Activated T-cell treated with anti-CD3 and anti-CD28 coated beads for 48 hours (primary cell): ENCODE measurements around the gene LRRC15.
A peak's percentile ranks its signal among the peaks of the same experiment; 100 is the strongest.

ENCODE experiments used
- DNase-seq: peaks from one replicate; pipeline ENCODE4 v3.0.0-alpha.2; 2020; ENCODE audit warnings: low read depth

LRRC15 gene

DNA sequence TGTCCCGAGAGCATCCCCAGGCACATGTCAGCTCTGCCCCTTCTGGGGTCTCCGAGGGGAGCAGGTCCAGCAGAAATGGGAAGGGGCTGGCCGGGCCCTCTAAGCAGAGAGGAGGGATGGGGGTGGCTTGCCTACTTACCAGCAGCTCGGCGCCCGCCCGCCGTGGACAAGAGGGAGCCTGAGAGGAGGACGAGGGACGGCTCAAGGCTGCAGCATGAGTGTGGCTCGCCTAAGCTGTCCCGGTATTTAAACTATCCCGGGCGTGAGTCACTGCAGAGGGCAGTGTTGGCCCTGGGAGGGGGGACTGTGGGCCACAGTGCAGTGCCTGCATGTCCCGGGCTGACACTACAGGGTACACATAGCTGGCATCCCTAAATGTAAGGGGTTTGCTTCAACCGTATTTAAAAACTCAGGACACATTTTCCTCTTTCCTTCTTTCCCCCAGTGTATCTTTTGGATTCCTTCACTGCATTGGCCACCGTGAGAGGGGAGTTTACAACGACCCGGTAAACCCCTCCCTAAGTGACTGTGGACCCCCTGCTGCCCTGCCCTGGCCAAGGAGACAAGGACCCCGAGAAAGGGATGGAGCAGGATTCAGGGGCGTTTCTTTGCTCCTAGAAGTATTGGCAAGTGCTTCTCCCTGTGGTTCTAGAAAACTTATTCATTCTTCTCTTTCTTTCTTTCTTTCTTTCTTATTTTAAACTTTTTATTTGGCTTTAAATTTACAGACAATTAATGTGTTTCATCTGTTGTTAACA, at the start of gene LRRC15:
TSS of gene LRRC15 (minus strand) at position 222 of the 758 bp plus-strand sequence. CDS start 8,700 bp downstream, outside the sequence.
- no peak for DNase-seq

DNA sequence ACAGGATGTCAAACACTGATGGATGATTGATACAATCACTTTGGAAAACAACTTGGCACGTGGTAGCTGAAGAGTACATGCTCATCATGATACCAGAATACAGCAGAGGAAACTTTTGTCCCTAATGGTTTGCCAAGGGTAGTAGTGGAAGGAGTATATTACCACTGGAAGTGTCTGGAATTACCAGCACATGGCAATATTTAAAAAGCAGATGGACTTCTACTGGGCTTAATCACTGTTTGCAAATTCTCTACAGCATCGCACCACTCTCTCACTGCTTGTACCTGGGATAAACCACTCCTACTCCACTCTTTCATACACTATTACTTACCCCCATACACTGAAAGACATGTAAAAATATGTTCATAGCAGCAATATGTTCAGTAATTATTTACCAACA, 49.1 kb upstream of the LRRC15 start:
- DNase-seq: no peak

DNA sequence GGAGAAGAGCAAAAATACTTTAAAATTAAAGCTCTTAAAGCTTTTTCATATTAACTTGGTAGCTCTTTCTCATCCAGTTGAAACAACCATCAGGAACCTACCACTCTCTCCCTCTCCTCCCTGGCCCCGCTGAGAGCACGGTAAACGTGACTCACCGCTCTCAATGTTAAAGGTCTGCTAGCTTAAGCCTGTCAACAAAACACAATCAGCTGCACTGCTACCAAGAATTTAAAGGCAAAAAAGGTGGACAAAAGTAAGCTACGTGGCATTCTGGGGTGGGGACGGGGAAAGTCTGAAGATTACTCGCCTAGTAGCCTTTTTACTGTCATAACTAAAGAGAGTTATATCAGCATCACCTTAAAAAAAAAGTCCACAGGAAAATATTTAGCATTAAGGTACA, 37.9 kb upstream of the LRRC15 start:
- DNase-seq: peak; percentile 21

DNA sequence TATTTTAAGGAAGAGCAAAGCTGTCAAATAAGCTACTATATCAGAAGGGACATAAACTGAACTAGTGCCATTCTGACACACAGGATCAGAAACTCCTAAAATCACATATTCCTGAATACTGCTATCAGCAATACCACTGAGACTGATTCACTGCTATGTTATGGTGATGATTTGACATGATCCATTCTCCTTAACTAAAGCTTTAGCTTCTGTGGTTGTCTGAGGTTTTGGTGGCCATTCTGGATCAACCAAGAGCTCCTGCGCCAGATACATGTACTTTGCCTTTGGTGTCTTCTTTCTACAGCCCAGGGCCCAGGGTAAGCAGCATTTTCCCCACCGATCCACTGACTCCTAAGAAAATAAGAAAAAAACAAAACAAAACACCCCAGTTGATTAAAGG, 36.2 kb upstream of the LRRC15 start:
- DNase-seq: no peak

DNA sequence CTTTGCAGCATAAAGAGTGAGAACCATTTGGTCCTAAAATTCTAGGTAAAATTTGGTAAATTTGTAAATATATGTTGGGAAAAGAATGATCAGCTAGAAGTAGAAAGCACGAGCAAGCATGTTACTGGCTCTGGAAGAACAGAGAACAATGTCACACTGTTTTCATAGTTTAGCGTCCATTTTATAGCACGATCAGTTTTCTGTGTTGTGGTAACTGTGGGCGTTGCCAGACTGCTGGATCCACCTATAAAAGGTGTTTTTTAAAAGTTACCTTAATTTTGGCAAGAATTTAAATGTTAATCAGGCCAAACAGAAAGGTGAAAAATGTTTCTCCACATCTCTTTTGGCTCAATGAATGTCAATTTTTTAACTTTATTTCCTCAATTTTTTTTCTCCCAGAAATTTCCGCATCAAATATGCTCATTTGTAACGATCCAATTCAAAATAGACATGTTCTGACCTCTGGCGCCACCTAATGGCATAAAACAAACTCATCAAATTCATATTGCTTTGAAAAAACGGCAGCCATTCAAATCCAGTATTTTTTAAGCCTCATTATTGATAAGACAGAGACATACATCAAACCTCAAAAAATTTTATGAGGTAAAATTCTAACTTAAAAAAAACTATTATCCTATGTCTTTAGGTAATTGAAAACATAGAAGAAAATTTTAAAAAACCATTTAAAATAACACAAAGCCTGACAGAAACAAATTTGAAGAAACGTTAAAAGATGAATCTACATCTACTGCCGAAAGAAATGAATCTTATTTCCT, 35.0 kb upstream of the LRRC15 start:
- no peak for DNase-seq

DNA sequence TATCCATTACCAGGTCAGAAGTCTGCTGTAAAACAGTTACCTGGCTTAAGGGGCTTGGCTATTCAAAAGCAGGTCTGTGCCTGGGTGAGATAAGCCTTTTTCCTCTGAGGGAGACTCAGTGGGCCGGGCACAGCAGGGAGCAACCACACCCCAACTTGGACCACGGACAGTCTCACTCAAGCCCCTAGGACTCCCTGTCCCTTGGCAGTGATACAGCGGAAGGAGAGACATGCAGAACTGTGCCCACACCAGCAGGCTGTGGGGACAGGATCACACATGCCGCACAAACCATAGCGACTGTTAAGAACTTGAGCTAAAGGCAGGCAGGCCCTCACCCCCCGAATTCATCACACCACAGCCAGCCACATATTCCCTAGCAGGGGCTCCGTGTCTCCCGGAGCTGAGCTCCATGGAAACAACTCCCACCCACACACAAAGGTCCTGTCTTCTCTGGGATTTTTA, 32.4 kb upstream of the LRRC15 start:
- no peak for DNase-seq

DNA sequence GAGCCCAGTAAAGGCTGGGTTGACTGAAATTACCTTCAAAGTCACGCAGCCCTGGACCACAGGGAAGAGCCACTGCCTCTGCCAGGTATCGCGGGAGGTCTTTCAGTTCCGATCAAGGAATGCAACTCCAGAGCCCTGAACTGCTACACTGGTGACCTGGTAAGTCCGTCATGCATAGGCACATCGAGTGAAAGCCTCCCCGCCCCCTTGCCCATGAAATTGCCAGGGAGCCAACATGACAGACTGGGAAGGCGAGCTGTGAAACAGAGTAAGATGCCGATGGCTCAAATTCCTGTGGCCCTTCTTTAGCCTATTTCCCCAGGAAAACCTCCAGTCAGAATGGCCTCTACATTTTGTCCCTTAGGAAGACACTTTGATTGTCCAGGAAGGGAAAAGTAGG, 31.8 kb upstream of the LRRC15 start:
- DNase-seq: no peak

DNA sequence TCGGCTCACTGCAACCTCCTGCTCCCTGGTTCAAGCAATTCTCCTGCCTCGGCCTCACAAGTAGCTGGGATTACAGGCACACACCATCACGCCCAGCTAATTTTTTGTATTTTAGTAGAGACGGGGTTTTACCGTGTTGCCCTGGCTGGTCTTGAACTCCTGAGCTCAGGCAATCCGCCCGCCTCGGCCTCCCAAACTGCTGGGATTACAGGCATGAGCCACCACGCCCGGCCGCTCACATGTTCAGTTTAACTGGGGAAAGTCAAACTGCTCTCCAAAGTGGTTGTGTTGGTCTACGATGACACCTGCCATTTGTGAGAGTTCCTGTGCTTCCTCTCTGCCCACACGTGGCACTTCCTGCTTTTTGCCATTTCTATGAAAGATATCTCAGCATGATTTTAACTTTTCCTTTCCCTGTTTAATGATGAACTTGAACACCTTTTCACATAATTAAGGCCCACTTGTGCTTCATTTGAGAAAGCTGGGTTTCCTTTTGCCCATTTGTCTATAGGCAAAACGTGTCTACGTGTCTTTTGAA, 30.4 kb upstream of the LRRC15 start:
- no peak for DNase-seq

DNA sequence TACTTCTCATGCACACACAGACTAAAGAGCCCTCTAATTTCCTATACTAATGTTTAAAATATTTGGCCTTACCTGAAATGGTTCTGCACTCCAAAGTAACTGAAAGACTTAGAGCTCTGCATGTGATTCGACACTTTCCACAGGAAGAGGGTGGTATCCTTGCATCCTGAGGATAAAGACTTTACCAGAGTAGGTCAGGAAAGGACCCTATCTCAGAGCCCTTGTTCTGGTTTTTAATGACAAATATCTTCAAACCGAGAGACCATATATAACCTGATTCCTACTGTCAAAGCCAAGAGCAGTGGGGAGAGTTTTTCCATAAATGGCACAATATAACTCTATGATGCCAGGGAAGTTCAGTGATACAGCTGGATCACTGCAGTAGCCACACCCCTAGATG, 29.6 kb upstream of the LRRC15 start, which contains the start of gene GP5:
TSS of gene GP5 (minus strand) at position 101 of the 400 bp plus-strand sequence. CDS start 984 bp downstream, outside the sequence.
- no peak for DNase-seq

DNA sequence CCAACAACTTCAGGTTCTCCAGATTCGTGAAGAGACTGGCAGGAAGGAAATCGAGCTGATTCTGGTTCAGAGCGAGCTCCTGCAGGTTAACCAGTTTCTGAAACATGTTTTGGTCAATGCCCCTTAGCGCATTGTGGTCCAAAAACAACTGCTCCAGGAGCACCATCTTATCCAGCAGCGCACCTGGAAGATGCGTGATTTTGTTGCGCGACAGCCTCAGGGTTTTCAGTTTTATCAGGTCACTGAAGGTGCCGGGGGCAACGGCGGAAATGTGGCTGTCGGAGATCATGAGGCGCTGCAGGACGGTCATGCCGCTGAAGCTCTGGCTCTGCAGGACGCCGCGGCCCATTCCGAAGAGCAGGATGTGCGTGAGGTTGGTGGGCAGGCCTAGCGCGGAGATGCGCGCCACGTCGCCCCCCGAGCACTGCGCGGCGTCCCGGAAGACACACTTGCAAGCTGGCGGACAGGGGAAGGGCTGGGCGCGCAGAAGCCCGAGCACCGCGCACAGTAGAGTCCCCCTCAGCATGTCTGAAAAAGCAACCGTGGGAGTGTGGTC, 28.3 kb upstream of the LRRC15 start:
- peak; percentile 27 for DNase-seq

DNA sequence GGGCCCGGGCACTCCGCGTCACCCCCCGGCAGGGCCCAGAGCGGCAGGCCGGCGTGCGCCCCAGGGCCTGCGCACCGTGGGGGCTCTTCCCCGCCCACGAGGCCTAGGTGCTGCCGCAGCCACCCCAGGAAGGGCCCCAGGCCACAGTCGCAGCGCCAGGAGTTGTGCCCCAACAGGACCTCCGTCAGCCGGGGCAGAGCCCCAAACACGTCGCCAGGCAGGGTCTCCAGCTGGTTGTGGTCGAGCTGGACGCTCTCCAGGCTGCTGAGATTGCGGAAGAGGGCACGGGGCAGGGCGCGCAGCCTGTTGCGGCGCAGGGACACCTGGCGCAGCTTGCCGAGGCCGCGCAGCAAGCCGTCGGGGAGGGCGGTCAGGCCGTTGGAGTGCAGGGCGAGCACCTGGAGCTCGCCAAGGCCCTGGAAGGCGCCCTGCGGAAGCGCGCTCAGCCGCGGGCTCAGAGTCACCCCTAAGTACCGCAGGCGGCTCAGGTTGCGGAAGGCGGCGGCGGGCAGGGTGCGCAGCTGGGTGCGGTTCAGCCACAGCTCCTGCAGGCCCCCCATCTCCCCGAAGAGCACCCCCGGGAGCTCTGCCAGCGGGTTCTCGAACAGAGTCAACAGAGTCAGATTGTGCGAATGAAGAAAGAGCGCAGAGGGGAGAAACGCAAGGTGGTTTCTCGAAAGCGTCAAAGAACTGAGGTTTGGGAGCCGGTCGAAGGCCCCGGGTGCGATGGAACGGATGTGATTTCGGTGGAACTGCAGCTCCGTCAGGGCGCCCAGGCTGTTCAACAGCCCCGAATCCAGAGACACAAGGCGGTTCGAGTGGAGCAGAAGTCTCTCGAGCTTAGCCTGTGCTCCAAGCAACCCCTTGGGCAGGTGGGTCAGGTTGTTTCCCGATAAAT, 27.6 kb upstream of the LRRC15 start:
- peak; percentile 23 for DNase-seq

DNA sequence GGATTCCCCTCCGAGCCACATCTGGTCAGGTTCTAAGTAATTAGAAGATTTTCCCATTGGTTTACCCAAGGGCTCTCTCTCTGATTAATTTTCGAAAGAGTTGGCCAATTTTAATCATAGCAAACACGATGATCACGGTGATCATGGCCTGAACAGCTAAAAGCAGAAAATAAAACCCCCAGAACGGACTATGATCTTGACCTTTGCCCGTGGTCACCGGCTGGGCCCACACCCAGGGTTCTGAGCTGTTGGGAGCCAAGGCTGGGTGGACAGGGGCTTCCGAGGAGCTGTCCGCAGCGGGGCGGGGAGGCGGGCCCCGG, 27.0 kb upstream of the LRRC15 start:
- DNase-seq: no peak

DNA sequence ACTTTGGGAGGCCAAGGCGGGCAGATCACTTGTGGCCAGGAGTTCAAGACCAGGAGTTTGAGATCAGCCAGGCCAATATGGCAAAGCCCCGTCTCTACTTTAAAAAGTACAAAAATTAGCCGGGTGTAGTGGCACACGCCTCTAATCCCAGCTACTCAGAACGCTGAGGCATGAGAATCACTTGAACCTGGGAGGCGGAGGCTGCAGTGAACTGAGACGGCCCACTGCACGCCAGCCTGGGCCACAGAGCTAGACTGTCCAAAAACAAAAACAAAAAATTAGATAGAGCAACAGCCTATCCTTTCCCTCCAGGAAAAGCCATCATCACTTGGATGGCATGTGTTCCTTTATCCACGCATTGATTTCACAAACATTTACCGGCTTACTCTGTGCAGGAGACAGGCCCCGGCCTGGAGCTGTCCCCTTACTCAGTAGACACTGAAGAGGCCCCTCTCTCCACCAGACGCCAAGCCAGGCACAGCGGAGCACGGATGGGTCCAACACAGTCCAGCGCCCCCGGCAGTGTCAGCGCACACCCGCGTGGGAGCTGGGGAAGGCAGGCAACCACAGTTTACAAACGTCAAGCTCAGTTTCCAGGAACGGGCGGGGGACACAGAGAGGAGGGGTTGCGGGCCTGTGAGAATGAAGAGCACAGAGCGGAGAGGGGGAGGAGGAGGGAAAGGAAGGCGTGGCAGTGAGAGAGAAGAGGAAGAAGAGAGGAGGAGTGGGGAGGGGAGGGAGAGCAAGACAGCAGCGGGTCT, 26.4 kb upstream of the LRRC15 start:
- DNase-seq: peak; percentile 43

DNA sequence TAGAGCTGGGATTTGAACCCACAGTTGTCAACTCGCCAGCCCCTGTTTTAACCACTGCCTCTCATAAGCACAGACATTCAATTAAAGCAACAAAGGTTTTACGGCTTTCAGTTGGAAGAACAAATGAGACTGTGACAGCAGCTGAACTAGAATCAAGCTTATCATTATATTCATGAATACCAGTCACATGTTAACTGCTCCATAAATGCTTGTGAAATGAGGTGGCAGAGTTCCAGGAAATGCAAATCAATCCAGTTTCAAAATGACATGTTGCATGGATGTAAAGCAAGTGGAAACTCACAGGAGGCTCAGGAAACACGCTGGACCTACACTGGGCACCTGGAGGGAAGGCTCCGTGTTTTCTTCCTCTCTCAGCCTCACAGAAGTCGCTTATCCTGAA, 25.7 kb upstream of the LRRC15 start:
- no peak for DNase-seq

DNA sequence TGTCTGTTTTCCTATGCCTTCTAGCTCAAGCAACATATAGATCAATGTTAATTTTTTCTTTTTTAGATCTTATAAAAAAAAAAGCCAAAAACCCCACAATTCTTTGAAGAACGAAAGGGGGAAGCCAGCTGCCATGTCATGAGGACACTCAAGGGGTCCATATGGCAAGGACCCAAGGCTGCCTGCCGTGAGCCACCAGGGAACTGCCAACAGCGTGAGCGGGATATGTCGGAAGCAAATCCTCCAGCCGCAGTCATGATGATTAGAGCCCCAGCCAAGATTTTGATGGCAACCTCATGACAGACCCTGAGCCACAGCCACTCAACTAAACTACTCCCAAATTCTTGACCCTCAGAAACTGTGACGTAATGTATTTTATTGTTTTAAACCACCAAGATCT, 23.0 kb upstream of the LRRC15 start:
- DNase-seq: no peak

DNA sequence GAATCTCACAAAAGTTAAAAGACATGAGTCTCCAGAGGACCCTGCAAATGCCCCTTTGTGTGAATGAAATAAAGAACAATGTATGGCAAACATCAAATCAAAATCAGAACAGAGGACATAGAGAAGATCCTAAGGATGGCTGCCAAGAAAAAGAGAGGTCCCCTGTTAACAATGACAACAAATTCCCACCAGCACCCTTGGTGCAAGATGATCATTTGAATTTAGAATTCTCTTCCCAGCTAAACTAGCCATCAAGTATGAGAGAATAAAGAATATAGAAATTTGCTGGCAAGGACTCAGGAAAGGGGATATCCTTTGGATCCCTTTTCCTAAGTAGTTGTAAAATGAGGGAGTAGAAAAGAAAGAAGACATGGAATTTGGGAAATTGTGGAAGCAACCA, 21.3 kb upstream of the LRRC15 start:
- no peak for DNase-seq

DNA sequence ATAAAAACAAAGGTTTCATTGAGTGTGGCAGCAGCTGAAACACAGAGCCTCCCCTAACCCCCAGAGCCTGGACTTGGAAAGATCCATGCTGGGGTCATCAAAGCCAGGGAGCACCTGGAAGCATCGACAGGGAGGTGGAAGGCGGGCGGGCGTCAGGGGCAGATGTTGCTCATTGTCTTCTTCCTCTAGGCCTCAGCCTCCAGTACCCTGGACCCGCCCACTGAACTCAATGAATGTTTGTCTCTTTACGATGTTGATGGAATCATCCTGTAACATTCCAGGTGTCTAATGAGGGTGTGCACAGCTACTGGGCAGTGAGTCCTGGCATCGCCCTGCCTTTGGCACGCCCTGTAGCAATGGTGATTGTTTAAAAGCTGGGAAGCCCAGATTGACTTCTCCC, 19.7 kb upstream of the LRRC15 start:
- DNase-seq: no peak

DNA sequence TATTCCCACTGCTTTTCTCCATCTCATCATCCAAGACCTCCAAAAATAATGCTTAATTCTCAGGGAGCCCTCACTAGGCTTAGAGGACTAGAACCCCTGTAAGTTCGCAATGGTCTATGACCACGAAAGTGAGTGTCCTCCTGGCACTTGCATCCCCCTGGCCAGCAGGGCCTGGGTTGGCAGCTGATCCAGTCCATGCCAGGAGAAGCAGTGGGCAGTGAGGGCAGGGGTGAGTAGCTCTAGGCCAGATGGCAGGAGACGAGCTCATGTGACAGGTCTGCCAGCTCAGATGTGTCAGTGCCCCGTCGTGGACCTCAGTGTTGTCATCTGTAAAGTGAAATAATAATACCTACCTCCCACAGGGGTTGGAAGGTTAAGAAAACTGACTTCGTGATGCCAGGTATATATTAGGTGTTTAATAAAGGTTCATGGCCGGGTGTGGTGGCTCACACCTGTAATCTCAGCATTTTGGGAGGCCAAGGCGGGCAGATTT, 18.4 kb upstream of the LRRC15 start:
- DNase-seq: no peak

DNA sequence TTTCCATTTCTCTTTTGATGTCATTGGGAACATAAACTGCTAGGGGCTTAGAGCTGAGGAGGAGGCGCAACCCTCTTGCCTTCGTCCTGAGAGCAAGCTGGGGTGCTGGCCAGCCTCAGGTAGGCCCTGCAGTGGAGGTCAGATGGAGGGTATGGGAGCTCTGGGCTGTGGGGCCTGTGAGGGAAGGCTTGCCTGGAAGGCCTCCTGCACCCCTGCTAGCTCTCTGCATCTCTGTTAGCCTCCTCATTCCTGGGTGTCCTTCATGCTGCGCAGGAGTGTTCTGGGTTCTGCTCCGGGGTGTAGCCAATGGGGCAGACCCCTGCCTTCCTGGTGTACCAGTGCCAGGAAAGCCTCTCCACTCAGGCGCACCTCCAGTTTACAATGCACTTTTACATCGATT, 17.7 kb upstream of the LRRC15 start:
- no peak for DNase-seq

DNA sequence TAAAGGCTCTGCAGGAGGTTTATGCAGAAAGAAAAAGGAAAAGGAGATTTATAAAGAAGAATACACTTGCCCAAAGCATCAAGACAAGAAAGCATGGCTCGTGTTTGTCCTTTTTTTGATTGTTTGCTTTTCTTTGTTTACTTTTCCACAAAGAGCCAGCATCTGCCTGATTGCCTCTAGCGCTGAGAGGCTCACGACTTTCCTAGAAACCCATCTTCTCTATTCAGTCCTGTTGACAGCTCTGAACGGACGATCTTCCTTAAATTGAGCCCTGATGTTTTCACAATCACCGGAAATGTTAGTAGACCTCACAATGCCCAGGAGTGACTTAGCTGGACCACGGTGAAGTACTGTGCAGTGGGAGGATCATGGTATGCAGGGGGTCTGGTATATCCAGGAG, 17.1 kb upstream of the LRRC15 start:
- DNase-seq: no peak

DNA sequence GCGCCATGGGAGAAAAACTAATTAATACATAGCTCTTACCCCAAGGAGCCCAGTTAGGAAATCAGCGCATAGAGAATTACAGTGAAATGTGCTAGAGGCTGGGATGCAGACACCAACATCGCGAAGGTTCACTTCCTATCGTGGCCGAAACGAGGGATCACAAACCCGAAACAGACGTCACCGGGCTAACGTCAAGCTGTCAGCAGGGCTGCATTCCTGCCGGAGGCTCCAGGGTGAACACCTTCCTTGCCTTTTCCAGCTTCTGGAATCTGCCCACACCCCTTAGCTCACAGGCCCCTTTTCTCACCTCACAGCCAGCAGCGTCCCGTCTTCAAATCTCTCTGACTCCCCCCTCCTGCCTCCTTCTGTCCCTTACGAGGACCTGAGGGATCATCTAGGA, 16.5 kb upstream of the LRRC15 start:
- DNase-seq: no peak
